NB4 (cell line): Measurements from ENCODE around the gene PCDH17.

Experiments used
- CTCF ChIP-seq: IDR thresholded peaks from one replicate; pipeline ENCODE4 v1.5.1; 2012; ENCODE audit warnings: low read depth, low read length
- POLR2A ChIP-seq: IDR thresholded peaks from 2 replicates; pipeline ENCODE4 v1.6.1; 2011; ENCODE audit warnings: mild to moderate bottlenecking; ENCODE audit not compliant: insufficient read length; ENCODE audit errors: extremely low read depth

GRCh38 chr13:57653229-57653989 is 21.9 kb downstream of the PCDH17 start:
- TF ChIP-seq CTCF (no peak), POLR2A (no peak)
